ENCODE results near the gene PSMA6.

GRCh38 chr14:35346738-35347322 is 54.6 kb downstream of the PSMA6 start:
- no peak for TF ChIP-seq CTCF (IDR thresholded peaks at IDR 0.05)
- no peak for TF ChIP-seq POLR2A (IDR thresholded peaks at IDR 0.05)

Data from Peyer's patch (tissue), 4 donors.